ENCODE measurements around the gene CAPN12. TPM values are rescaled to one million over a fixed set of nuclear protein-coding genes. Genes with fewer than 3 reads are reported as not detected.
"Not testable (repeated sequence)": the region's sequence is repeated elsewhere in the genome, so short reads cannot be mapped to it uniquely, and the experiment has no call there.

CAPN12 gene
- total and polyA plus RNA-seq, 7 experiments from 2014 or later = 0.84 to 5.1 (median 2.6) TPM; not detected in 1

DNA sequence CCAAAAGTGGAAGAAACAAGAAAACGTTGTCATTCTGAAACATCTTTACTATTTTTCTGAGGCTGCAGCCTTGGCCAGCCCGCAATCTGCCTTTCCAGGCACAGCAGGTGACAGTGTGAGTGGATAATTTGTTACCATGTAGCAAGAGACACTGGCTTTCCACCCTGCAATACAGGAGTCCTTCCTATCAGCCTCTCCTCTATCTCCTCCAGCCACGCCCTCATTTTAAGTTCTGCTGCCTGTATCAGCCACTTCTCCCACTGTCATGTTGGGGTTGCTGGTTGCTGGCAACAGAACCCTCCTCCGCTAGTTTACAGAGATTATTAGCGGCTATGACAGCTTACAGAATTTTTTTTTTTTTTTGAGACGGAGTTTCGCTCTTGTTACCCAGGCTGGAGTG, 36.8 kb upstream of the CAPN12 start:
- ChIA-PET POLR2A (no interaction called here), CTCF (no interaction called here)
- Histone ChIP-seq H3K4me1 (ENCODE audit: control insufficient read depth in 2 of 2, insufficient read depth in 2 of 2, low read length in 2 of 2) (no peaks in the 10 kb centered on the region), H3K27ac (ENCODE audit: low read depth, low read length) (no peak overlapping the region), H3K27me3 (ENCODE audit: control insufficient read depth in 2 of 2, insufficient read depth in 2 of 2, low read length in 2 of 2) (no peaks in the 10 kb centered on the region), H3K4me3 (ENCODE audit: low read length) (no peak overlapping the region), H3K9me3 (ENCODE audit: control insufficient read depth in 2 of 3, low read length in 3 of 3) (no peaks in the 10 kb centered on the region), H3K36me3 (ENCODE audit: control insufficient read depth in 2 of 3, insufficient read depth in 3 of 3, low read length in 3 of 3) (no peaks in the 10 kb centered on the region)
- intact Hi-C loops (cut with micrococcal nuclease) = no loop called here
- no peaks in the 10 kb centered on the region for H3K36me3 Mint-ChIP-seq
- H3K27ac Mint-ChIP-seq = no peak overlapping the region
- ATAC-seq (no peak), DNase-seq (no peak)
- H3K4me1 Mint-ChIP-seq = no peaks in the 10 kb centered on the region
- H3K4me3 Mint-ChIP-seq = no peak overlapping the region
- no peaks in the 10 kb centered on the region for H3K9me3 Mint-ChIP-seq
- peaks cover 0 to 27% (median 0%) of the 10 kb centered on the region in 5 donors for H3K27me3 Mint-ChIP-seq

DNA sequence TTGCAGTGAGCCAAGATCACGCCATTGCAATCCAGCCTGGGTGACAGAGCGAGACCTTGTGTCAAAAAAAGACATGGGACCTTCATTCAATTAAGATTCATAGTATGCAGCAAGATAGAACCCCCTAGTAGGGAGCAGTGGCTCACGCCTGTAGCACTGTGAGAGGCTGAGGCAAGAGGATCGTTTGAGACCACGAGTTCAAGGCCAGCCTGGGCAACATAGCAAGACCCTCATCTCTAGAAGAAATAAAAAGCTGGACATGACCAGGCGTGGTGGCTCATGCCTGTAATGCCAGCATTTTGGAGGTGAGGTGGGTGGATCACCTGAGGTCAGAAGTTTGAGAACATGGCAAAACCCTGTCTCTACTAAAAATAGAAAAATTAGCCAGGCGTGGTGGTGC, 36.2 kb upstream of the CAPN12 start:
- Mint-ChIP-seq H3K4me3 (no peak overlapping the region), H3K4me1 (no peaks in the 10 kb centered on the region), H3K27ac (peak overlapping the region in 1 of 9 donors; percentile 30), H3K27me3 (peaks cover 0 to 27% (median 0%) of the 10 kb centered on the region in 5 donors), H3K36me3 (no peaks in the 10 kb centered on the region), H3K9me3 (no peaks in the 10 kb centered on the region)
- ATAC-seq (no peak), DNase-seq (no peak)
- no peaks in the 10 kb centered on the region for H3K9me3 ChIP-seq (ENCODE audit: control insufficient read depth in 2 of 3, low read length in 3 of 3)
- no peak overlapping the region for H3K27ac ChIP-seq (ENCODE audit: low read depth, low read length)
- intact Hi-C loops (cut with micrococcal nuclease) = no loop called here
- no peak overlapping the region for H3K4me3 ChIP-seq (ENCODE audit: low read length)
- no peaks in the 10 kb centered on the region for H3K36me3 ChIP-seq (ENCODE audit: control insufficient read depth in 2 of 3, insufficient read depth in 3 of 3, low read length in 3 of 3)
- no peaks in the 10 kb centered on the region for H3K27me3 ChIP-seq (ENCODE audit: control insufficient read depth in 2 of 2, insufficient read depth in 2 of 2, low read length in 2 of 2)
- no peaks in the 10 kb centered on the region for H3K4me1 ChIP-seq (ENCODE audit: control insufficient read depth in 2 of 2, insufficient read depth in 2 of 2, low read length in 2 of 2)
- POLR2A ChIA-PET = no interaction called here
- CTCF ChIA-PET = no interaction called here

GRCh38 chr19:38778733-38779132, 34.5 kb upstream of the CAPN12 start:
- CTCF ChIA-PET = no interaction called here
- H3K27ac Mint-ChIP-seq = no peak overlapping the region
- H3K27me3 Mint-ChIP-seq = peaks cover 0 to 27% (median 0%) of the 10 kb centered on the region in 5 donors
- H3K4me1 Mint-ChIP-seq = peaks cover 0 to 4% (median 0%) of the 10 kb centered on the region in 7 donors
- POLR2A ChIA-PET = interaction anchor here (0.6 to 0.7 kb wide), 2 partner anchors 135 to 156 kb away, joined by 5 read pairs; no protein-coding TSS in a partner anchor
- no peaks in the 10 kb centered on the region for H3K36me3 ChIP-seq (ENCODE audit: control insufficient read depth in 2 of 3, insufficient read depth in 3 of 3, low read length in 3 of 3)
- H3K9me3 ChIP-seq (ENCODE audit: control insufficient read depth in 2 of 3, low read length in 3 of 3) = no peaks in the 10 kb centered on the region
- H3K4me3 ChIP-seq (ENCODE audit: low read length) = no peak overlapping the region
- no peaks in the 10 kb centered on the region for H3K36me3 Mint-ChIP-seq
- H3K27me3 ChIP-seq (ENCODE audit: control insufficient read depth in 2 of 2, insufficient read depth in 2 of 2, low read length in 2 of 2) = no peaks in the 10 kb centered on the region
- ATAC-seq = no peak
- H3K4me3 Mint-ChIP-seq = no peak overlapping the region
- no peak overlapping the region for H3K27ac ChIP-seq (ENCODE audit: low read depth, low read length)
- intact Hi-C loops (cut with micrococcal nuclease) = no loop called here
- no peaks in the 10 kb centered on the region for H3K4me1 ChIP-seq (ENCODE audit: control insufficient read depth in 2 of 2, insufficient read depth in 2 of 2, low read length in 2 of 2)
- no peaks in the 10 kb centered on the region for H3K9me3 Mint-ChIP-seq
- DNase-seq = no peak

DNA sequence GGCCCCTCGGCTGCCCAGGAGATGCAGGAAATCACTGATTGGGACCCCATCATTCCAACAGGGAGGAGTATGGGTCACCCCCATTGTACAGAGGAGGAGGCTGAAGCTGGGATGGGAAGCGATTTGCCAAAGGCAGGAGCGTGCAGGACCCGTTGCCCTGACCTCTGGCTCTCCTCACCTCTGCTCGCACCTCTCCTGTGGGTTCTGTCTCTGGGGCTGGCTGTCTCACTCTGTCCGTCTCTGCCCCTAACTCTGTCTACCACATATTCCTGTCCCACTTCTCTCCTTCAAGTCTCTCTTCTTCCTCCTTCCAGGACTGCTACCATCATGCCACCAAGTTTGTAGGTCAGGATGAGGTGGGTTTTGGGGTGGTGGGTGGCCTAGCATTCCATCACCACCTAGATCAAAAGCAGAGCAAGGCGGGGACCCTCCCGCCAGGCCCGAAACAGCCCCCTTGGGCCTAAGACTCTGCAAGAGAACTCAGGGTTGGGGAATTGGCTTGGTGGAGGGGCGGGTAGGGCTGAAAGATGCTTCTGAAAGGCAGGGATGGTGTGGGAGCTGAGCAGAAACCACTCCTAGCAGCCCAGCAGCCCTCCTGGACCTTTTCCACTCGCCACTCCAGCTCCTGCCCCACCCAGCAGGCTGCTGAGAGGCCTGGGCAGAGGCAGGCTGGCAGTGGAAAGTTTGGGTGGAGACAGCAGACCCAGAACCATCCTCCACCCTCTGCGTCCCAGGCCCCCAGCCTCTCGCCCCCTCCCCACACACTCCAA, 30.1 kb upstream of the CAPN12 start:
- H3K4me3 Mint-ChIP-seq = no peak overlapping the region
- H3K27ac Mint-ChIP-seq = peak overlapping the region in 1 of 9 donors; percentile 6
- Histone ChIP-seq H3K27ac (ENCODE audit: low read depth, low read length) (no peak overlapping the region), H3K4me1 (ENCODE audit: control insufficient read depth in 2 of 2, insufficient read depth in 2 of 2, low read length in 2 of 2) (peaks cover 0 to 3% of the 10 kb centered on the region in 2 donors), H3K36me3 (ENCODE audit: control insufficient read depth in 2 of 3, insufficient read depth in 3 of 3, low read length in 3 of 3) (no peaks in the 10 kb centered on the region), H3K9me3 (ENCODE audit: control insufficient read depth in 2 of 3, low read length in 3 of 3) (no peaks in the 10 kb centered on the region), H3K4me3 (ENCODE audit: low read length) (no peak overlapping the region), H3K27me3 (ENCODE audit: control insufficient read depth in 2 of 2, insufficient read depth in 2 of 2, low read length in 2 of 2) (no peaks in the 10 kb centered on the region)
- H3K27me3 Mint-ChIP-seq = peaks cover 0 to 7% (median 0%) of the 10 kb centered on the region in 5 donors
- CTCF ChIA-PET = interaction anchor here (0.6 to 1.0 kb wide), 2 partner anchors 18 to 68 kb away, joined by 3 read pairs; no protein-coding TSS in a partner anchor
- H3K9me3 Mint-ChIP-seq = no peaks in the 10 kb centered on the region
- no peaks in the 10 kb centered on the region for H3K36me3 Mint-ChIP-seq
- DNase-seq (no peak), ATAC-seq (no peak)
- POLR2A ChIA-PET = no interaction called here
- intact Hi-C loops (cut with micrococcal nuclease) = no loop called here
- peaks cover 0 to 6% (median 3%) of the 10 kb centered on the region in 7 donors for H3K4me1 Mint-ChIP-seq

DNA sequence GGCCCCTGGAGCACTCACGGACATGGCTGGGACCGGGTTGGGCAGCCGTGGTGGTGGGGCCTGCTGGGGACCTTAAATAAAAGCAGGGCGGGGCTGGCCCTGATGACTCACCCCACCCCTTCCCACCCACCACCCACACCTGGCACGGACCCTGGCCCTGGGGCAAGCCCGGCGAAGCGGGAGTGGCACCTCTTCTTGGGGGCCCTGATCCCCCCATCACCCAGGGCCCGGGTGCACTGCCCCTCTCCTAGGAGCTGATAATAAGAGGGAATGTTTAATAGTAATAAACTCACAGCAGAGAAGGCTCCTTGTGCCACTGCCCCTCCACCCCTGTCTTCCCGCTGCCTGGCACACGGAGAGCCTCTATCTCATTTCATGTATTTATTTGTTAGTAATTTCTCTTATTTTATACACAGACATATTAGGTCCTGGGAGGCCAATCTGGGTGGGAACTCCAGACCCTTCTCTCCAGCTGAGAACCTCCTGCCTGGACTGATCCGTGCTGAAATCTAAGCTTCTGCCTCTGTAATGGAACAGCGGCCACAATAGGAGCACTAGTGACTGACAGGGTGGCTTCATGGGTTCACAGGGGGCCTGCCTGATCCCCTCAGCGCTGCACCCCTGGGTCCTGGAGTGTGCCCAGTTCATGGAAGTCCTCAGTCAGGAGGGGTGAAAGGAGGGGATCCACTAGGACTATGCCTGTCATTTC, 29.3 kb upstream of the CAPN12 start, which contains the start of gene LGALS7:
LGALS7 (minus strand) TSS at position 49 of the 709 bp plus-strand sequence; CDS start at position 24, 25 bp downstream.
- intact Hi-C loops (cut with micrococcal nuclease) = no loop called here
- H3K27me3 Mint-ChIP-seq = peaks cover 0 to under 1% (median 0%) of the 10 kb centered on the region in 5 donors
- H3K9me3 Mint-ChIP-seq = no peaks in the 10 kb centered on the region
- Histone ChIP-seq H3K4me1 (ENCODE audit: control insufficient read depth in 2 of 2, insufficient read depth in 2 of 2, low read length in 2 of 2) (peaks cover 0 to 5% of the 10 kb centered on the region in 2 donors), H3K27ac (ENCODE audit: low read depth, low read length) (no peak within 1 kb of the TSS), H3K36me3 (ENCODE audit: control insufficient read depth in 2 of 3, insufficient read depth in 3 of 3, low read length in 3 of 3) (no peaks in the 10 kb centered on the region), H3K27me3 (ENCODE audit: control insufficient read depth in 2 of 2, insufficient read depth in 2 of 2, low read length in 2 of 2) (no peaks in the 10 kb centered on the region), H3K4me3 (ENCODE audit: low read length) (no peak within 1 kb of the TSS), H3K9me3 (ENCODE audit: control insufficient read depth in 2 of 3, low read length in 3 of 3) (no peaks in the 10 kb centered on the region)
- ChIA-PET POLR2A (no interaction called here), CTCF (interaction anchor here (1.0 kb wide), 1 partner anchor 68 kb away, joined by 3 read pairs; no protein-coding TSS in a partner anchor)
- no peak for DNase-seq
- ATAC-seq = no peak
- H3K4me3 Mint-ChIP-seq = peak within 1 kb of the TSS in 1 of 10 donors; percentile 48
- H3K27ac Mint-ChIP-seq = peak within 1 kb of the TSS in 1 of 9 donors; percentile 6
- peaks cover 0 to 9% (median 7%) of the 10 kb centered on the region in 7 donors for H3K4me1 Mint-ChIP-seq
- H3K36me3 Mint-ChIP-seq = no peaks in the 10 kb centered on the region

- H3K4me3 Mint-ChIP-seq; CTCF ChIA-PET; H3K27me3 ChIP-seq (ENCODE audit: control insufficient read depth in 2 of 2, insufficient read depth in 2 of 2, low read length in 2 of 2); H3K27ac ChIP-seq (ENCODE audit: low read depth, low read length); H3K9me3 Mint-ChIP-seq; H3K36me3 Mint-ChIP-seq; H3K27ac Mint-ChIP-seq; intact Hi-C loops (cut with micrococcal nuclease); H3K27me3 Mint-ChIP-seq; DNase-seq; POLR2A ChIA-PET; H3K4me3 ChIP-seq (ENCODE audit: low read length); H3K36me3 ChIP-seq (ENCODE audit: control insufficient read depth in 2 of 3, insufficient read depth in 3 of 3, low read length in 3 of 3); H3K9me3 ChIP-seq (ENCODE audit: control insufficient read depth in 2 of 3, low read length in 3 of 3); H3K4me1 ChIP-seq (ENCODE audit: control insufficient read depth in 2 of 2, insufficient read depth in 2 of 2, low read length in 2 of 2); ATAC-seq: not testable (repeated sequence)
- peaks cover 0 to 10% (median 7%) of the 10 kb centered on the region in 7 donors for H3K4me1 Mint-ChIP-seq
Measured at GRCh38 chr19:38771569-38771968, 27.3 kb upstream of the CAPN12 start.

All from naive thymus-derived CD4-positive, alpha-beta T cell (primary cell).